Right cardiac atrium (tissue), 5 donors: ENCODE results near the gene DNAJB1. TPM values are rescaled to one million over a fixed set of nuclear protein-coding genes. Genes with fewer than 3 reads are reported as not detected.
A peak's percentile ranks its signal among the peaks of the same experiment; 100 is the strongest.

Source experiments
- ATAC-seq, 2 donors: fragments of 200-7000 bp; cut with Tn5 transposase; one replicate each; pipeline versions ENCODE4 v1.8.0 to v1.9.1; 2020; ENCODE audit warnings: moderate library complexity in 2 of 2, mild to moderate bottlenecking in 1 of 2
- DNase-seq, 3 donors: peaks; one replicate each; pipeline ENCODE4 v3.0.0-alpha.2; 2020
- H3K27ac ChIP-seq: one replicate; pipeline ENCODE4 v1.5.1; 2013; ENCODE audit warnings: mild to moderate bottlenecking, low read length, control low read depth, moderate library complexity
- H3K27me3 ChIP-seq: one replicate; pipeline ENCODE4 v1.6.1; 2013; ENCODE audit not compliant: control insufficient read depth, insufficient read depth
- H3K4me1 ChIP-seq: one replicate; pipeline ENCODE4 v1.6.1; 2013; ENCODE audit warnings: low read length; ENCODE audit not compliant: control insufficient read depth, insufficient read depth
- H3K4me3 ChIP-seq: one replicate; pipeline ENCODE4 v1.5.1; 2013; ENCODE audit warnings: low read length, control low read depth
- H3K9me3 ChIP-seq: one replicate; pipeline ENCODE4 v1.6.1; 2013; ENCODE audit warnings: low read length; ENCODE audit not compliant: control insufficient read depth
- WGBS: extraction: QIAGEN DNeasy Blood & Tissue Kit; methylation state at CpG from one replicate; pipeline ENCODE4 v1.1.7; 2013; 5-methylcytosine and 5-hydroxymethylcytosine counted together
- intact Hi-C, 4 donors: fragments of 100-400 bp; cut with DNase I; formaldehyde crosslinking; loops; one replicate each; pipeline versions ENCODE4 v1.11.0 to v1.14.0; 2022 to 2023
- polyA plus RNA-seq: library from polyadenylated mRNA; stranded (reverse); fragments of 200-250 nt; gene quantifications from one replicate; pipeline ENCODE4 v1.2.3, GENCODE V29; 2013
- total RNA-seq, 4 donors: library from RNA; stranded (reverse); fragmentation: NEBNext Ultra II Directional; extraction: Animal tissue kit (Norgen Biotek cat#: 25700); gene quantifications; one replicate each; pipeline ENCODE4 v1.2.1, GENCODE V29; 2021
- donor health status: healthy with polysubstance abuse.
- donor health status: DM: no; HTN: yes; CAD: no.
- donor health status: DM: no; HTN: no; CAD: no.
- donor health status: DM: no; HTN: yes; CAD: no; lungs with severe emphysema.
- donor health status: DM: yes; HTN: yes; CAD: no.

Gene DNAJB1
- total and polyA plus RNA-seq, 5 donors = 46.7 to 69.5 (median 58.8) TPM

- no peak for DNase-seq
- peaks cover 1% of the 10 kb centered on the region for H3K4me1 ChIP-seq
- no peak overlapping the region for H3K27ac ChIP-seq
- H3K4me3 ChIP-seq = no peak overlapping the region
- intact Hi-C loops = no loop called here
- no peak for ATAC-seq
- H3K27me3 ChIP-seq = no peaks in the 10 kb centered on the region
- WGBS = 81% methylated on average over 5 of the region's 5 CpGs
- H3K9me3 ChIP-seq = no peaks in the 10 kb centered on the region
Observed at GRCh38 chr19:14533450-14533849, 15.3 kb upstream of the DNAJB1 start.

- DNase-seq (no peak), ATAC-seq (no peak)
- no peaks in the 10 kb centered on the region for H3K9me3 ChIP-seq
- H3K4me3 ChIP-seq = no peak overlapping the region
- intact Hi-C loops = no loop called here
- no peaks in the 10 kb centered on the region for H3K4me1 ChIP-seq
- no peak overlapping the region for H3K27ac ChIP-seq
- 63% methylated on average over 3 of the region's 3 CpGs for WGBS
- no peaks in the 10 kb centered on the region for H3K27me3 ChIP-seq
Observed at GRCh38 chr19:14530506-14530905, 12.3 kb upstream of the DNAJB1 start.

- no peaks in the 10 kb centered on the region for H3K4me1 ChIP-seq
- intact Hi-C loops = no loop called here
- WGBS = under 1% methylated on average over 18 of the region's 18 CpGs
- no peaks in the 10 kb centered on the region for H3K9me3 ChIP-seq
- ATAC-seq = no peak
- no peaks in the 10 kb centered on the region for H3K27me3 ChIP-seq
- DNase-seq = no peak
- H3K4me3 ChIP-seq = peak overlapping the region; percentile 92
- peak overlapping the region; percentile 98 for H3K27ac ChIP-seq
Observed at GRCh38 chr19:14530005-14530348, 11.8 kb upstream of the DNAJB1 start.

- DNase-seq (peak; percentile 100), ATAC-seq (peak; percentile 98)
- WGBS = under 1% methylated on average over 59 of the region's 59 CpGs
- H3K4me3 ChIP-seq = peak within 1 kb of the TSS; percentile 92
- H3K9me3 ChIP-seq = no peaks in the 10 kb centered on the region
- peak within 1 kb of the TSS; percentile 98 for H3K27ac ChIP-seq
- intact Hi-C loops = no loop called here
- H3K27me3 ChIP-seq = no peaks in the 10 kb centered on the region
- H3K4me1 ChIP-seq = no peaks in the 10 kb centered on the region
Observed at GRCh38 chr19:14529254-14530004, 11.2 kb upstream of the DNAJB1 start, which contains the start of gene TECR. Gene TECR (plus strand): TSS chr19:14529594. CDS start chr19:14529697, 103 bp downstream.

- intact Hi-C loops = no loop called here
- no peak overlapping the region for H3K27ac ChIP-seq
- ATAC-seq (no peak), DNase-seq (peak in 2 of 3 donors; percentile 64 to 71)
- H3K9me3 ChIP-seq = no peaks in the 10 kb centered on the region
- 38% methylated on average over 39 of the region's 39 CpGs for WGBS
- peak overlapping the region; percentile 60 for H3K4me3 ChIP-seq
- no peaks in the 10 kb centered on the region for H3K4me1 ChIP-seq
- H3K27me3 ChIP-seq = no peaks in the 10 kb centered on the region
Observed at GRCh38 chr19:14528419-14529253, 10.4 kb upstream of the DNAJB1 start.

- WGBS = 78% methylated on average over 4 of the region's 4 CpGs
- Histone ChIP-seq H3K9me3 (no peaks in the 10 kb centered on the region), H3K27me3 (no peaks in the 10 kb centered on the region), H3K27ac (no peak overlapping the region), H3K4me3 (no peak overlapping the region), H3K4me1 (no peaks in the 10 kb centered on the region)
- no peak for ATAC-seq
- intact Hi-C loops = no loop called here
- no peak for DNase-seq
Observed at GRCh38 chr19:14526423-14526822, 8.2 kb upstream of the DNAJB1 start.

GRCh38 chr19:14525729-14526128 is 7.5 kb upstream of the DNAJB1 start:
- no peak overlapping the region for H3K27ac ChIP-seq

GRCh38 chr19:14520543-14520942 is 2.3 kb upstream of the DNAJB1 start:
- intact Hi-C loops = no loop called here
- DNase-seq (no peak), ATAC-seq (no peak)
- H3K4me3 ChIP-seq = no peak overlapping the region
- 90% methylated on average over 4 of the region's 4 CpGs for WGBS
- H3K9me3 ChIP-seq = no peaks in the 10 kb centered on the region
- no peaks in the 10 kb centered on the region for H3K27me3 ChIP-seq
- no peak overlapping the region for H3K27ac ChIP-seq
- peaks cover 5% of the 10 kb centered on the region for H3K4me1 ChIP-seq

More at GRCh38 chr19:14525729-14526128, 7.5 kb upstream of the DNAJB1 start:
- peak in 1 of 3 donors; percentile 32 for DNase-seq
- H3K9me3 ChIP-seq = no peaks in the 10 kb centered on the region
- H3K4me1 ChIP-seq = no peaks in the 10 kb centered on the region
- 70% methylated on average over 6 of the region's 6 CpGs for WGBS
- no peaks in the 10 kb centered on the region for H3K27me3 ChIP-seq
- no peak for ATAC-seq
- intact Hi-C loops = no loop called here
- no peak overlapping the region for H3K4me3 ChIP-seq

- H3K27me3 ChIP-seq = no peaks in the 10 kb centered on the region
Observed at GRCh38 chr19:14519860-14520407, 1.7 kb upstream of the DNAJB1 start.

GRCh38 chr19:14519245-14519859 is 1.2 kb upstream of the DNAJB1 start:
- 91% methylated on average over 22 of the region's 22 CpGs for WGBS
- Histone ChIP-seq H3K9me3 (no peaks in the 10 kb centered on the region), H3K4me3 (no peak overlapping the region), H3K27me3 (no peaks in the 10 kb centered on the region), H3K4me1 (peaks cover 5% of the 10 kb centered on the region), H3K27ac (no peak overlapping the region)
- ATAC-seq = no peak
- DNase-seq = peak in 1 of 3 donors; percentile 49
- intact Hi-C loops = no loop called here

More at GRCh38 chr19:14519860-14520407, 1.7 kb upstream of the DNAJB1 start:
- Histone ChIP-seq H3K4me3 (no peak overlapping the region), H3K27ac (no peak overlapping the region), H3K4me1 (peaks cover 5% of the 10 kb centered on the region), H3K9me3 (no peaks in the 10 kb centered on the region)
- intact Hi-C loops = no loop called here
- DNase-seq (no peak), ATAC-seq (no peak)
- WGBS = 54% methylated on average over 2 of the region's 2 CpGs
